HUES48 (cell line): Measurements from ENCODE around the gene TBC1D24.
A peak's percentile ranks its signal among the peaks of the same experiment; 100 is the strongest.
"Not testable (repeated sequence)": the region's sequence is repeated elsewhere in the genome, so short reads cannot be mapped to it uniquely, and the experiment has no call there.

Experiments used
- H3K27ac ChIP-seq: one replicate; pipeline ENCODE4 v1.7.0; 2013; ENCODE audit warnings: low read depth, low read length, inconsistent platforms
- H3K27me3 ChIP-seq: 2 replicates; pipeline ENCODE4 v1.6.1; 2013; ENCODE audit warnings: mild to moderate bottlenecking, low read length; ENCODE audit not compliant: control insufficient read depth, insufficient read depth
- H3K36me3 ChIP-seq: 2 replicates; pipeline ENCODE4 v1.6.1; 2013; ENCODE audit warnings: low read length; ENCODE audit not compliant: control insufficient read depth, insufficient read depth
- H3K4me1 ChIP-seq: 2 replicates; pipeline ENCODE4 v1.6.1; 2013; ENCODE audit warnings: mild to moderate bottlenecking, low read length; ENCODE audit not compliant: control insufficient read depth, insufficient read depth
- H3K4me3 ChIP-seq: 2 replicates; pipeline ENCODE4 v1.5.1; 2013; ENCODE audit warnings: mild to moderate bottlenecking, low read depth, low read length
- H3K9ac ChIP-seq: 2 replicates; pipeline ENCODE4 v1.6.1; 2013; ENCODE audit warnings: mild to moderate bottlenecking, low read depth, low read length, moderate library complexity
- H3K9me3 ChIP-seq: 2 replicates; pipeline ENCODE4 v1.6.1; 2013; ENCODE audit warnings: low read length; ENCODE audit not compliant: control insufficient read depth, insufficient read depth

TBC1D24 gene

GRCh38 chr16:2530629-2531318 is 55.8 kb downstream of the TBC1D24 start:
- Histone ChIP-seq H3K27me3 (no peaks in the 10 kb centered on the region), H3K4me3 (peak overlapping the region; percentile 70), H3K9me3 (no peaks in the 10 kb centered on the region), H3K4me1 (no peaks in the 10 kb centered on the region; the same call in 1 of the 2 replicates), H3K36me3 (peaks cover 32% of the 10 kb centered on the region), H3K27ac (peak overlapping the region; percentile 87), H3K9ac (no peak overlapping the region)

GRCh38 chr16:2531371-2531695 is 56.4 kb downstream of the TBC1D24 start, which contains the start of gene CEMP1:
TSS of gene CEMP1 (minus strand) at chr16:2531408. CDS start at chr16:2531073, 335 bp downstream.
- peaks cover 26% of the 10 kb centered on the region for H3K36me3 ChIP-seq
- no peaks in the 10 kb centered on the region for H3K27me3 ChIP-seq
- peak within 1 kb of the TSS; percentile 70 for H3K4me3 ChIP-seq
- H3K9me3 ChIP-seq: no peaks in the 10 kb centered on the region
- H3K9ac ChIP-seq: peak within 1 kb of the TSS; percentile 71; the same call in 1 of the 2 replicates
- H3K4me1 ChIP-seq: no peaks in the 10 kb centered on the region; the same call in 1 of the 2 replicates
- H3K27ac ChIP-seq: peak within 1 kb of the TSS; percentile 87

GRCh38 chr16:2531696-2532493 is 57.0 kb downstream of the TBC1D24 start:
- Histone ChIP-seq H3K4me1 (no peaks in the 10 kb centered on the region; the same call in 1 of the 2 replicates), H3K4me3 (peak overlapping the region; percentile 70), H3K27ac (peak overlapping the region; percentile 87), H3K36me3 (peaks cover 23% of the 10 kb centered on the region), H3K27me3 (no peaks in the 10 kb centered on the region), H3K9ac (peak overlapping the region; percentile 71; the same call in 1 of the 2 replicates), H3K9me3 (no peaks in the 10 kb centered on the region)

GRCh38 chr16:2532494-2533141 is 57.7 kb downstream of the TBC1D24 start:
- Histone ChIP-seq H3K9me3 (no peaks in the 10 kb centered on the region), H3K36me3 (peaks cover 19% of the 10 kb centered on the region), H3K27me3 (no peaks in the 10 kb centered on the region), H3K4me3 (peak overlapping the region; percentile 69), H3K4me1 (no peaks in the 10 kb centered on the region; the same call in 1 of the 2 replicates), H3K9ac (peak overlapping the region; percentile 30), H3K27ac (peak overlapping the region; percentile 26)

GRCh38 chr16:2533142-2533755 is 58.3 kb downstream of the TBC1D24 start:
- not testable (repeated sequence) for H3K9ac ChIP-seq, H3K27ac ChIP-seq, H3K27me3 ChIP-seq, H3K9me3 ChIP-seq, H3K4me1 ChIP-seq
- Histone ChIP-seq H3K36me3 (peaks cover 15% of the 10 kb centered on the region), H3K4me3 (peak overlapping the region; percentile 69; the same call in 1 of the 2 replicates)

- H3K4me1 ChIP-seq: no peaks in the 10 kb centered on the region; the same call in 1 of the 2 replicates
- H3K27ac ChIP-seq: no peak overlapping the region
- H3K4me3 ChIP-seq: no peak overlapping the region
- H3K36me3 ChIP-seq: peaks cover 8% of the 10 kb centered on the region; the same call in 1 of the 2 replicates
- H3K27me3 ChIP-seq: no peaks in the 10 kb centered on the region
- no peaks in the 10 kb centered on the region for H3K9me3 ChIP-seq
- no peak overlapping the region for H3K9ac ChIP-seq
Measured at GRCh38 chr16:2533912-2534311, 59.0 kb downstream of the TBC1D24 start.

- not testable (repeated sequence) for H3K4me3 ChIP-seq, H3K9ac ChIP-seq, H3K9me3 ChIP-seq, H3K4me1 ChIP-seq, H3K36me3 ChIP-seq, H3K27me3 ChIP-seq, H3K27ac ChIP-seq
Measured at GRCh38 chr16:2534335-2534734, 59.4 kb downstream of the TBC1D24 start.

GRCh38 chr16:2535625-2536013 is 60.7 kb downstream of the TBC1D24 start:
- no peaks in the 10 kb centered on the region for H3K9me3 ChIP-seq
- H3K27ac ChIP-seq: no peak overlapping the region
- H3K27me3 ChIP-seq: no peaks in the 10 kb centered on the region
- no peak overlapping the region for H3K9ac ChIP-seq
- H3K4me3 ChIP-seq: no peak overlapping the region
- H3K36me3 ChIP-seq: peaks cover 4% of the 10 kb centered on the region; the same call in 1 of the 2 replicates
- no peaks in the 10 kb centered on the region for H3K4me1 ChIP-seq

- Histone ChIP-seq H3K9ac (peak within 1 kb of the TSS; percentile 51; the same call in 1 of the 2 replicates), H3K36me3 (peaks cover 4% of the 10 kb centered on the region; the same call in 1 of the 2 replicates), H3K27me3 (no peaks in the 10 kb centered on the region), H3K9me3 (no peaks in the 10 kb centered on the region), H3K27ac (peak within 1 kb of the TSS; percentile 66), H3K4me1 (no peaks in the 10 kb centered on the region), H3K4me3 (peak within 1 kb of the TSS; percentile 80)
Measured at GRCh38 chr16:2537451-2538379, 62.8 kb downstream of the TBC1D24 start, which contains the start of gene PDPK1. TSS of gene PDPK1 (plus strand) at chr16:2538021. CDS start at chr16:2538113, 92 bp downstream.
